IPS-18c (cell line): Measurements from ENCODE around the gene TMEM125.

ENCODE experiments used
- H3K4me3 ChIP-seq: 2 replicates; pipeline ENCODE4 v1.7.0; 2013; ENCODE audit warnings: low read depth, mild to moderate bottlenecking, low read length, moderate library complexity; ENCODE audit not compliant: insufficient read depth
- H3K9me3 ChIP-seq: one replicate; pipeline ENCODE4 v1.6.1; 2013; ENCODE audit warnings: mild to moderate bottlenecking, low read length, moderate library complexity; ENCODE audit not compliant: control insufficient read depth, insufficient read depth

The TMEM125 gene

DNA sequence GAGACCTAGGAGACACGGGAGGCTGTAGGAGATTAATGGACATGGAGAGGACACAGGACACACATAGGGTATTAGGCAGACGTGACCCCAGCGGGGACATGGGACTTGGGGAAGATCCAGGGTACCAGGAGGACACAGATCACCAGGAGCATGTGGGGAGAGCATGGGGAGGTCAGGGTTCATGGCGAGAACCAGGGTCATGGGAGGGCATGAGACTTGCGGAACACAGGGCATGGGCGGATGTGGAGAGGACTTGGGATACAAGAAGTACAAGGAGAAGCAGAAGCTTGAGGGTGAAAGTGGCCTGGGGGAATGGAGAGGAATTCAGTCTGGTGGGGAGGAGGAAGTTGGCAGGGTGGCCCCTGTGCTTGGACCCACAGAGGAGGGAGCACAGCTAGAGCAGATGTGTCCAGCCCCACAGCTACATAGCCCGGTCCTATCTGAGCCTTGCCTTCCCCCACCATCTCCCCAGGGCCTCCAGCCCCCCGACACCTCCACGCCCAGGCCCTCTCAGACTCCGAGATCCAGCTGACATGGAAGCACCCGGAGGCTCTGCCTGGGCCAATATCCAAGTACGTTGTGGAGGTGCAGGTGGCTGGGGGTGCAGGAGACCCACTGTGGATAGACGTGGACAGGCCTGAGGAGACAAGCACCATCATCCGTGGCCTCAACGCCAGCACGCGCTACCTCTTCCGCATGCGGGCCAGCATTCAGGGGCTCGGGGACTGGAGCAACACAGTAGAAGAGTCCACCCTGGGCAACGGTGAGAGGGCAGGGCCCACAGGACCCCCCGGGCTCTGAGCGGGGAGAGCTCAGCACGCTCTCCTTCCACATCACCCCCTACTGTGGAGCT, 43.1 kb downstream of the TMEM125 start:
- H3K9me3 ChIP-seq: no peaks in the 10 kb centered on the region
- no peak overlapping the region for H3K4me3 ChIP-seq

DNA sequence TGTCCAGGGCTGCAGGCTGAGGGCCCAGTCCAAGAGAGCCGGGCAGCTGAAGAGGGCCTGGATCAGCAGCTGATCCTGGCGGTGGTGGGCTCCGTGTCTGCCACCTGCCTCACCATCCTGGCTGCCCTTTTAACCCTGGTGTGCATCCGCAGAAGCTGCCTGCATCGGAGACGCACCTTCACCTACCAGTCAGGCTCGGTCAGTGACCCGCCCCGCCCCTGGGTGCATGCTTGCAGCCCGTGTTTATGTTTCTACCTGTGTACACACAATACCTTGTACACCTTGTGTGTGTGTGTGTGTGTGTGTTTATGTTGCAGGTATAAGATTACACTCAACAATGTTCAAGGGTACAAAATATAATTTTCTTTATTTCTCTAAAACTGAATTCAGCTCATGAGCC, 44.0 kb downstream of the TMEM125 start:
- H3K9me3 ChIP-seq: no peaks in the 10 kb centered on the region

DNA sequence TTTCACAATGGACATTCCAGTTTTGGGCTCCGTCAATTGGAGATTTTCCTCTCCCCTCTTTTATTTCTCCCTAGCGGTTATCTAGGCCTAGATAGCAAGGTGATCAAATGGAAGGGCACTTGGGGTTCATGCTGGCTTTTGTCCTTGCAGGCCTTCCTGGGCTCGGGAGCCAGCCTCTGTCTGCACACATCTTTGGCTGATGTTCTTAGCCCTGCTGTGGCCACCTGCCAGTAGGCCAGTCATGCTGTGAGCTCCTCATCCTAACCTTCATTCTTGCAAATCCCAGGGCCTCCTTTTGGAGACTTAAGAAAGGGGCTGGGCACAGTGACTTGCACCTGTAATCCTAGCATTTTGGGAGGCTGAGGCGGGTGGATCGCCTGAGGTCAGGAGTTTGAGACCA, 44.5 kb downstream of the TMEM125 start:
- H3K9me3 ChIP-seq: no peaks in the 10 kb centered on the region
- H3K4me3 ChIP-seq: no peak overlapping the region

More for the DNA sequence above, 44.0 kb downstream of the TMEM125 start:
- no peak overlapping the region for H3K4me3 ChIP-seq

DNA sequence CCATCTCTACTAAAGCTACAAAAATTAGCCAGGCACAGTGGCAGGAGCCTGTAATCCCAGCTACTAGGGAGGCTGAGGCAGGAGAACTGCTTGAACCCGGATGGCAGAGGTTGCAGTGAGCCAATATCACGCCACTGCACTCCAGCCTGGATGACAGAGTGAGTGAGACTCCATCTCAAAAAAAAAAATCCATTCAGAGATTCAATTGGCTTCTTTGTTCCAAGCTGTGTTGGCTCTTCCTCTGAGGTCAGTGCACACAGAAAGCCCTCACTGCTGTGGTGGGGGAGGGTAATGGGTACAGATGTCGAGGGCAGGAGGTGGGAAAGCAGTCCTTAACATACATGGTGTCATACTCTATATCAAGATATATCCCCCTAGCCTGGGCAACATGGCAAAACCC, 45.7 kb downstream of the TMEM125 start:
- no peaks in the 10 kb centered on the region for H3K9me3 ChIP-seq
- no peak overlapping the region for H3K4me3 ChIP-seq

GRCh38 chr1:43315963-43316737, 46.4 kb downstream of the TMEM125 start:
- no peaks in the 10 kb centered on the region for H3K9me3 ChIP-seq
- H3K4me3 ChIP-seq: no peak overlapping the region

GRCh38 chr1:43316738-43317520, 47.1 kb downstream of the TMEM125 start:
- Histone ChIP-seq H3K9me3 (no peaks in the 10 kb centered on the region), H3K4me3 (no peak overlapping the region)

GRCh38 chr1:43317817-43318471, 48.2 kb downstream of the TMEM125 start:
- no peak overlapping the region for H3K4me3 ChIP-seq
- no peaks in the 10 kb centered on the region for H3K9me3 ChIP-seq

DNA sequence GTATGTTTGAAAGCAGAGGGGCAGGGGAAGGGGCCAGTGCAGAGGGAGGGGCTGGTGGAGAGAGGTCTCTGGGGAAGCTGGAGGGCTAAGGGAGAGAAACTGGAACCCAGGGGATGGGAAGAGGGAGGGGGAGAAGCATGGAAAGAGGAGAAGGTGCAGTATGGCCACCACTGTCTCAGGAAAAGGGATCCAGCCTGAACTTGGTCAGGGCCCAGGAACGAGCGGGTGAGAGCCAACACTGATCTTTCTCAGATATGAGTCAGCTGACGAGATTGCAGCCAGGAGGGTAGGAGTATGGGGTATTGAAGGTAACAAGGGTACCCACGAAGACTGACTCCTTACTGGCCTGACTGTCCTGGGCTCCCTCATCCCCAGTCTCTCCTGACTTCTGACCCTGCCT, 49.0 kb downstream of the TMEM125 start:
- H3K9me3 ChIP-seq: no peaks in the 10 kb centered on the region
- no peak overlapping the region for H3K4me3 ChIP-seq

GRCh38 chr1:43319288-43319687, 49.5 kb downstream of the TMEM125 start:
- Histone ChIP-seq H3K4me3 (no peak overlapping the region), H3K9me3 (no peaks in the 10 kb centered on the region)

DNA sequence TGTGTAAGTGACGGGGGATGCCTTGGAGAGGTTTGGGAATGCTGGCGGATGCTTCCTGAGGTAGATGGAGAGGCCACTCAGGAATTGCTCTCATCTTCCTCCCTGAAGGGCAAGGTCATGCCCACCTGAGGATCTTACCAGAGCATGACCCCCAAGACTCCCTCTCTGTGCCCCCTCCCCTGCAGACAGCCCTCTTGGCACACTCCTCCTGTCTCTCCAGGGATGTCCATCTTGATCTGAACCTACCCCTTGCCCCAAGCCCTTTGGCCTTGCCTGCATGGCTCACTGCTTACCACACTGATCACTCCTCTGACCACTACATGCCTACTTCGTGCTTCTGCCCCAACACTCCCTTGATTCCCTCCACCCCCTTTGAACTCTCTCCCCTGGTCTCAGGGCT, 50.0 kb downstream of the TMEM125 start:
- Histone ChIP-seq H3K9me3 (no peaks in the 10 kb centered on the region), H3K4me3 (no peak overlapping the region)

GRCh38 chr1:43321331-43321891, 51.6 kb downstream of the TMEM125 start:
- Histone ChIP-seq H3K9me3 (no peaks in the 10 kb centered on the region), H3K4me3 (no peak overlapping the region)

DNA sequence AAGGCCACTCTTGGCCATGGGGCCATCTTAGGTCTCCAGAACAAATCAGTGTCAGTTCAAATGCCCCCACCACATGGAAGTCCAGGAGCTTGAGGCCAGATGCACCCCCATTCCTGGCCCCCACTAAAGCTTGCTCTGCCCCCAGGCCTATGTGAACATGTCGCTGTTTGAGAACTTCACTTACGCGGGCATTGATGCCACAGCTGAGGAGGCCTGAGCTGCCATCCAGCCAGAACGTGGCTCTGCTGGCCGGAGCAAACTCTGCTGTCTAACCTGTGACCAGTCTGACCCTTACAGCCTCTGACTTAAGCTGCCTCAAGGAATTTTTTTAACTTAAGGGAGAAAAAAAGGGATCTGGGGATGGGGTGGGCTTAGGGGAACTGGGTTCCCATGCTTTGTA, 52.7 kb downstream of the TMEM125 start:
- Histone ChIP-seq H3K9me3 (no peaks in the 10 kb centered on the region), H3K4me3 (no peak overlapping the region)
